GM11168 (cell line): ENCODE data around the gene SLC22A5.

Source experiments
- in situ Hi-C: fragments of 300-500 bp; cut with MboI; formaldehyde crosslinking; loops from one replicate; pipeline ENCODE4 v1.12.0; 2022; ENCODE audit warnings: low sequenced_read_pairs; ENCODE audit not compliant: unreplicated experiment

SLC22A5 gene

GRCh38 chr5:132369474-132370180 is at the start of gene SLC22A5:
Gene SLC22A5 (plus strand): TSS chr5:132369710. CDS start chr5:132369973, 263 bp downstream.
- in situ Hi-C loops, result no loop called here

- in situ Hi-C loops, result no loop called here
Measured at GRCh38 chr5:132319975-132320374, 49.5 kb upstream of the SLC22A5 start.

GRCh38 chr5:132321109-132321721 is 48.3 kb upstream of the SLC22A5 start:
- in situ Hi-C loops, result no loop called here

GRCh38 chr5:132322266-132322665 is 47.2 kb upstream of the SLC22A5 start:
- in situ Hi-C loops, result no loop called here

GRCh38 chr5:132323202-132323601 is 46.3 kb upstream of the SLC22A5 start:
- in situ Hi-C loops, result no loop called here

GRCh38 chr5:132325691-132326090 is 43.8 kb upstream of the SLC22A5 start:
- in situ Hi-C loops, result no loop called here

- in situ Hi-C loops, result no loop called here
Measured at GRCh38 chr5:132327252-132327955, 42.1 kb upstream of the SLC22A5 start.

GRCh38 chr5:132334812-132335211 is 34.7 kb upstream of the SLC22A5 start:
- in situ Hi-C loops, result no loop called here

GRCh38 chr5:132335402-132335801 is 34.1 kb upstream of the SLC22A5 start:
- in situ Hi-C loops, result no loop called here

GRCh38 chr5:132339502-132339901 is 30.0 kb upstream of the SLC22A5 start:
- in situ Hi-C loops, result no loop called here

- in situ Hi-C loops, result no loop called here
Measured at GRCh38 chr5:132342291-132343180, 27.0 kb upstream of the SLC22A5 start.

- in situ Hi-C loops, result no loop called here
Measured at GRCh38 chr5:132344775-132345514, 24.6 kb upstream of the SLC22A5 start.

GRCh38 chr5:132353486-132353995 is 16.0 kb upstream of the SLC22A5 start:
- in situ Hi-C loops, result no loop called here

GRCh38 chr5:132354381-132355139 is 14.9 kb upstream of the SLC22A5 start:
- in situ Hi-C loops, result no loop called here

- in situ Hi-C loops, result no loop called here
Measured at GRCh38 chr5:132355140-132355765, 14.3 kb upstream of the SLC22A5 start.

- in situ Hi-C loops, result no loop called here
Measured at GRCh38 chr5:132358775-132359174, 10.7 kb upstream of the SLC22A5 start.

GRCh38 chr5:132362086-132362485 is 7.4 kb upstream of the SLC22A5 start:
- in situ Hi-C loops, result no loop called here

- in situ Hi-C loops, result no loop called here
Measured at GRCh38 chr5:132363431-132364112, 5.9 kb upstream of the SLC22A5 start.
